Smooth muscle cell (in vitro differentiated cells): ENCODE results near the gene MLLT10. TPM values are rescaled to one million over a fixed set of nuclear protein-coding genes. Genes with fewer than 3 reads are reported as not detected.

Experiments used
- DNase-seq: peaks from one replicate; lab custom pipeline; 2025; ENCODE audit not compliant: unreplicated experiment; lab: John Stamatoyannopoulos, UW
- H2AFZ ChIP-seq: fragments of 200-600 bp; sonication (generic); 2 replicates; pipeline ENCODE4 v1.6.0; 2016; ENCODE audit warnings: antibody characterized with exemption, low read depth, mild to moderate bottlenecking
- H3F3A ChIP-seq: fragments of 200-600 bp; sonication (generic); 2 replicates; pipeline ENCODE4 v1.6.0; 2017; ENCODE audit warnings: antibody characterized with exemption, low read depth
- H3K27ac ChIP-seq: fragments of 200-600 bp; sonication (generic); 2 replicates; pipeline ENCODE4 v1.5.1; 2016; ENCODE audit warnings: low read depth, mild to moderate bottlenecking
- H3K27me3 ChIP-seq: fragments of 200-600 bp; sonication (generic); 2 replicates; pipeline ENCODE4 v1.6.1; 2016; ENCODE audit warnings: low read depth, mild to moderate bottlenecking
- H3K36me3 ChIP-seq: fragments of 200-600 bp; sonication (generic); 2 replicates; pipeline ENCODE4 v1.5.1; 2016; ENCODE audit warnings: low read depth
- H3K4me1 ChIP-seq: fragments of 200-600 bp; sonication (generic); 2 replicates; pipeline ENCODE4 v1.5.1; 2016; ENCODE audit warnings: low read depth
- H3K4me2 ChIP-seq: fragments of 200-600 bp; sonication (generic); 2 replicates; pipeline ENCODE4 v1.6.0; 2016; ENCODE audit warnings: mild to moderate bottlenecking
- H3K4me3 ChIP-seq: fragments of 200-600 bp; sonication (generic); 2 replicates; pipeline ENCODE4 v1.5.1; 2016; ENCODE audit warnings: mild to moderate bottlenecking
- H3K79me2 ChIP-seq: fragments of 200-600 bp; sonication (generic); 2 replicates; pipeline ENCODE4 v1.6.0; 2016; ENCODE audit warnings: low read depth, mild to moderate bottlenecking
- H3K9ac ChIP-seq: fragments of 200-600 bp; sonication (generic); 2 replicates; pipeline ENCODE4 v1.6.0; 2016; ENCODE audit warnings: low read depth
- H3K9me3 ChIP-seq: fragments of 200-600 bp; sonication (generic); replicated peaks from 2 replicates; pipeline ENCODE4 v1.5.1; 2016; ENCODE audit warnings: low read depth
- H4K20me1 ChIP-seq: fragments of 200-600 bp; sonication (generic); 2 replicates; pipeline ENCODE4 v1.6.0; 2016; ENCODE audit warnings: low read depth
- CTCF ChIP-seq: fragments of 200-600 bp; sonication (generic); IDR thresholded peaks from 2 replicates; pipeline ENCODE4 v1.5.1; 2017; ENCODE audit warnings: borderline replicate concordance, mild to moderate bottlenecking, antibody characterized with exemption; ENCODE audit not compliant: insufficient read depth, poor library complexity, severe bottlenecking
- WGBS: methylation state at CpG from one replicate; pipeline ENCODE4 v1.1.7; 2016; ENCODE audit warnings: low lambda C conversion rate; 5-methylcytosine and 5-hydroxymethylcytosine counted together
- polyA plus RNA-seq: library from polyadenylated mRNA; unstranded; fragments of >200 nt; fragmentation: Nextera tagmentation; extraction: Ambion mirVana; gene quantifications from 2 replicates; pipeline ENCODE4 v1.2.1, GENCODE V29; 2016
- total RNA-seq: library from RNA; depleted of rRNA; stranded (reverse); fragments of >200 nt; gene quantifications from 2 replicates; pipeline ENCODE4 v1.2.3, GENCODE V29; 2014

The MLLT10 gene
- total and polyA plus RNA-seq, 2 experiments from 2014 or later: 6.8 to 43.6 TPM

- Histone ChIP-seq H3K36me3 (peaks cover 6% of the 10 kb centered on the region), H2AFZ (no peak overlapping the region), H3K9ac (no peak overlapping the region), H3K4me2 (no peak overlapping the region), H3K27me3 (no peaks in the 10 kb centered on the region), H3K79me2 (peaks cover 28% of the 10 kb centered on the region), H3F3A (no peaks in the 10 kb centered on the region), H3K4me1 (no peaks in the 10 kb centered on the region), H3K9me3 (no peaks in the 10 kb centered on the region), H3K27ac (no peak overlapping the region), H3K4me3 (no peak overlapping the region), H4K20me1 (peaks cover 36% of the 10 kb centered on the region)
- no peak for TF ChIP-seq CTCF
- no peak for DNase-seq
Measured at GRCh38 chr10:21689881-21690280, 155.8 kb downstream of the MLLT10 start.

- H3F3A ChIP-seq: no peaks in the 10 kb centered on the region
- no peaks in the 10 kb centered on the region for H3K27me3 ChIP-seq
- peaks cover 23% of the 10 kb centered on the region for H4K20me1 ChIP-seq
- no peak overlapping the region for H3K27ac ChIP-seq
- H3K36me3 ChIP-seq: peaks cover 6% of the 10 kb centered on the region
- H3K4me3 ChIP-seq: no peak overlapping the region
- no peak overlapping the region for H2AFZ ChIP-seq
- no peak overlapping the region for H3K4me2 ChIP-seq
- H3K79me2 ChIP-seq: peaks cover 41% of the 10 kb centered on the region
- H3K9me3 ChIP-seq: no peaks in the 10 kb centered on the region
- no peak for TF ChIP-seq CTCF
- no peak overlapping the region for H3K9ac ChIP-seq
- no peaks in the 10 kb centered on the region for H3K4me1 ChIP-seq
- no peak for DNase-seq
- 92% methylated on average over 1 of the region's 1 CpG for WGBS
Measured at GRCh38 chr10:21692916-21693315, 158.9 kb downstream of the MLLT10 start.

GRCh38 chr10:21693418-21693817 is 159.4 kb downstream of the MLLT10 start:
- no peak overlapping the region for H3K4me3 ChIP-seq
- no peak for TF ChIP-seq CTCF
- H3K4me1 ChIP-seq: no peaks in the 10 kb centered on the region
- H3K27ac ChIP-seq: no peak overlapping the region
- no peak overlapping the region for H3K9ac ChIP-seq
- peaks cover 22% of the 10 kb centered on the region for H4K20me1 ChIP-seq
- H3K27me3 ChIP-seq: no peaks in the 10 kb centered on the region
- no peaks in the 10 kb centered on the region for H3K9me3 ChIP-seq
- peaks cover 6% of the 10 kb centered on the region for H3K36me3 ChIP-seq
- peaks cover 46% of the 10 kb centered on the region for H3K79me2 ChIP-seq
- no peak overlapping the region for H2AFZ ChIP-seq
- no peaks in the 10 kb centered on the region for H3F3A ChIP-seq
- H3K4me2 ChIP-seq: no peak overlapping the region
- DNase-seq: no peak
- WGBS: 76% methylated on average over 5 of the region's 5 CpGs

- Histone ChIP-seq H3K4me2 (no peak overlapping the region), H3K27me3 (no peaks in the 10 kb centered on the region), H2AFZ (no peak overlapping the region), H3K36me3 (peaks cover 6% of the 10 kb centered on the region), H3K4me3 (no peak overlapping the region), H3K9ac (no peak overlapping the region), H3K27ac (no peak overlapping the region), H4K20me1 (peaks cover 16% of the 10 kb centered on the region), H3K9me3 (no peaks in the 10 kb centered on the region), H3K79me2 (peaks cover 51% of the 10 kb centered on the region), H3F3A (no peaks in the 10 kb centered on the region), H3K4me1 (no peaks in the 10 kb centered on the region)
- no peak for DNase-seq
- no peak for TF ChIP-seq CTCF
- 99% methylated on average over 3 of the region's 3 CpGs for WGBS
Measured at GRCh38 chr10:21694631-21695030, 160.6 kb downstream of the MLLT10 start.
